NCI-H1436 treated with DMSO at 0.1 percent for 48 hours (cell line): ENCODE data around the gene MAVS.

Experiments used
- DNase-seq: peaks from one replicate; lab custom pipeline; 2025; lab: John Stamatoyannopoulos, UW

The MAVS gene

DNA sequence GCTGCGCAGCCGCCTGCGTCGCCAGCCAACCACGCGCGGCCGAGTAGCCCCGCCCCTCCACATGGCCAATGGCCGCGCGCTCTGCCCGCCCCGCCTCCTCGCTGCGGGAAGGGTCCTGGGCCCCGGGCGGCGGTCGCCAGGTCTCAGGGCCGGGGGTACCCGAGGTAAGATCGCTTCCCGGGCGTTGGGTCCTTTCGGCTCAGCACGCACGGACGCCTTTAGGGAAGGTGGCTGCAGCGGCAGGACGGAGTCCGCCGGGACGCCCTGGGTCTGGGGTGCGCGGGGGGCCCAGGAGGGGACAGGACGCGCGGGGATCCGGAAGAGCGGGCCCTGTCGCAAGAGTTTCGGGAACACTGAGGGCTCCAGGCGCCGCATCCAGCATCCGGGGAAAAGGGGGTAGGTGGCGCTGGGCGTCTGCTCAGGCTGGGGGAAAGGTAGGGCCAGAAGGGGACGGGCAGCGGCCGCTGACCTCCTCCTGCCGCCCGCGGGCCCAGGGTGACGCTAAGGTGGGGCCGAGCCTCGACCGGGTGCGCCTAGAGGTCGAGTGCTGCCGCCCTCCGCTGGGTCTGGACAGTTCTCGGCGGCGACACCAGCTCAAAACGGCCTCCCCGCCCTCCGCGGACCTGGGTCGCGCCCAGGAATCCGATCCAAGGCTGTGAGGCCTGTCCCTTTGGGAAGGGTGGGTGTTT lies at the start of gene MAVS:
Gene MAVS, plus strand, starts transcription at position 95 of the 689 bp plus-strand sequence. CDS start 7,791 bp downstream, outside the sequence.
- peak; percentile 24 for DNase-seq

DNA sequence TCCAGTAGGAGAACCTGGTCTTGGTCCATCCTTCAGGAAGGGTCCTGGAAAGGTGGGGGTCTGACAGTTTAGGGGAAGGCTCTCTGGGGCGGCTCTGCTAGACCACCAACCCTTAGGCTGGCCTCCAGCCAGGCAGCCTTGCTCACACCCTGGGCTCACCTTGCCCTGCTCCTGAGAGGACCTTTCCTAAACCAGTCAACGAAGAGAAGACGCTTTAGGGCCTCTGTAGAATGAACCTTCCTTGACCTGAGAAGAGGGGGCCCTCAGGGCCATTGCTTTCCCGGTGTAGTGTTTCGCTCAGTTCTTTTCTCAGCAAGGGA lies 49.4 kb upstream of the MAVS start:
- no peak for DNase-seq

DNA sequence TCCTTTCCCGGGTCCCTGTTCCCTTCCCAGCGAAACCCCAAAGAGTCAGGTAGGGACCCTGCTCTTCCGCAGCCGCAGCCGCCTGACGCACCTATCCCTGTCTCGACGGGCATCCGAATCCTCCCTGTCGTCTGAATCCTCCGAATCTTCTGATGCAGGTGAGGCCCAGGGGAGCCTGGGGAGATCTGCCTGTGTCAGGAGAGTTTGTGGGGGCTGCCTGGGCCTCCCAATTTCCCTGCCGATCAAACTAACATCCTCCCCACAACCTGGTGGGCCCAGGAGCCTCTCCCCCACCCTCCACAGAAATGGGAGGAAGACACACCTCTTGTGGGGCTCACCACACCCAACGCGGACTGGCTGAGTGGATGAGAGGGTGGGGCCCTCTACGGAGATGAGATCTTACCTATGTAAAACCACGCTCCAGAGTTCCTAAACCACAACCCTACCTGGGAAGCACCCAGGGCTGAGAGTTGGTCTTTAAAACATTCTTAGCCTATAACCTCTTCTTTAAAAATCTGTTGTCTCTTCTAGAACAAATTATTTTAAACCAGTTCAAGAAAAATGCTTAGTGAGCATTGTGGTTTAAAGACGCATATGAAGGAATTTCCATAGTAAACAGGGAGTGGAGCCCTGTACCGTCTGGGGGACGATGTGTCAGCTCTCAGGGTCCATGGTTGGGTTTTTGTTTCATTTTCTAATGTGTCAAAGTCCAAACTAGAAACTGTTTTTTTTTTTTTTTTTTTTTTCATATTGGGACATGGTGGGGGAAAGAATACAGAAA lies 48.9 kb upstream of the MAVS start:
- DNase-seq: no peak

DNA sequence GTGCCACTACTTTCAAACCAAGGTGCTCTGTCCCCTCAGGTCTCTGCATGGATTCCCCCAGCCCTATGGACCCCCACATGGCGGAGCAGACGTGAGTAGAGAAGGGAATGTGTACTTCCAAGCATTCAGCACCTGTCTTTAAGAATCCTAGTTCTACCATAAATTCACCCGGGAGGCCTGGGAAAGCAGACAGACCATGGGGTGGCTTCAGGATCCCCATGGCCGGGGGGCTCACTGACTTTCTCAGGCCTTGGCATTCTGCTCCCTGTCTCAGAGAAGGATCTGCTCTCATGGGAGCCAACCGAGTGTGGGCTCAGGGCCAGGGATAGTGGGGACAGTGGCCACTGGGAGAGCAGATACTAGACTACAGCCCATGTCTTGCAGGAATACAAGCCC lies 48.3 kb upstream of the MAVS start:
- no peak for DNase-seq

DNA sequence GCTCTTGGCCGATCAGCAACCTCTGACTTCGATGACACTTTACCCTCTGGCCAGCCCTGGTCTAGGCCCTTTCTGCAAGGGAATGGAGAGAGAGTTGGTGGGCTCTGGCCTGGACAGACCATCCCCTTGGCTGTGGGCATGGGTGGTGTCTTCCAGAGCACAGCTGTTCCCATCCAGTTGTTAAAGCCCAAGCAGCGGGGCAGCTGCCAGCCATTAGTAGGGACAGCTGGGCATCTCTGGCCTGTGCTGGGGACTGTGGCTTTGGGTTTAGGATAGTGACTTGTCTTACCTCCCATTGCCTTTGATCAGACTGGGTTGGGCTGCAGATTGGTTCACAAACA lies 47.8 kb upstream of the MAVS start:
- no peak for DNase-seq

DNA sequence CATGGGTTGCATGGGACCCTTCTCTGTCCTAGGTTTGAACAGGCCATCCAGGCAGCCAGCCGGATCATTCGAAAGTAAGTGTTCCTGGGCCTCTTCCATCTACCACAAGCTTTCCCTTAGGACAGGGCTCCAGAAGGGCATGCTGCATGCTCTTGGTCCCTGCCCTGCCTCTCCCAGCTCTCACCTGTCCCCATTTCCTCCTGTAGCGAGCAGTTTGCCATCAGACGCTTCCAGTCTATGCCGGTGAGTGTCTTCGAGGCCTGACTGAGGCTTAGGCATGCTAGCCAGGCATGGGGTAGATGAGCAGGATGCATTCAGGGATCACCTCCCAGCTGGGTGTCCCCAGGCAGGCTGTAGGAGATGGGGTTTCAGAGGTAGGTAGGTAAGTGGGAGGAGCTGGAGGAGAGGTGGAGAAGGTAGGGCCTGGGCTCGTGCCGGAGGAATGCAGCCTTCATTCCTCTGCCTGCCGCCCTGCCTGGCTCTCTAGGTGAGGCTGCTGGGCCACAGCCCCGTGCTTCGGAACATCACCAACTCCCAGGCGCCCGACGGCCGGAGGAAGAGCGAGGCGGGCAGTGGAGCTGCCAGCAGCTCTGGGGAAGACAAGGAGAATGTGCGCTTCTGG lies 46.3 kb upstream of the MAVS start:
- no peak for DNase-seq

DNA sequence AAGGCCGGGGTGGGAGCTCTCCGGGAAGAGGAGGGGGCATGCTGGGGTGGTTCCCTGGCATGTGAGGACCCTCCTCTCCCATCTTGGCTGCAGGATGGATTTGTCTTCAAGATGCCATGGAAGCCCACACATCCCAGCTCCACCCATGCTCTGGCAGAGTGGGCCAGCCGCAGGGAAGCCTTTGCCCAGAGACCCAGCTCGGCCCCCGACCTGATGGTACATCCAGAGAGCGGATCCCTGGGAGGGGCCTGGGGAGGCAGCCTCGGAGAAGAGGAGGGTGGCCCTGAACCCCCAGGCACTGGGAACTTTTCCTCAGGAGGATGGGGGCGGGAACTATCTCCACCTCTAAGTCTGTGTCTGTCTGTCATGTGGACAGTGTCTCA lies 45.8 kb upstream of the MAVS start:
- no peak for DNase-seq

DNA sequence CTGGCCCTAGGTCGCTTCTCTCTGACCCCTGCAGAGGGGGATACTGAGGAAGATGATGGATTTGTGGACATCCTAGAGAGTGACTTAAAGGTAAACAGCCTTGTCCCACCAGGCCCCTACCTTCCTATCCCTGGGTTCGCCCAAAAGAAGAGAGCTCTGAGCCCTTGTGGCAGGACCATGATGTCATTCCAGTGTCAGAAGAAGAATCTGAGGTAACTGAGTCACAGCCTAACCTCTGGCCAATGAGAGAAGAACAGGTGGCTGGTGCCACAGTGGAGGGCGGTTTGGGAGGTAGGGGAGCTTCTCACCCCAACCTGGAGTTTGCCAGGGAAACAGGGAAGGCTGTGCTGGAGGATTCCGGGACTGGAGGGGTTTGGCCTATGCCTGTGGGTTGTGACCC lies 45.3 kb upstream of the MAVS start:
- no peak for DNase-seq

DNA sequence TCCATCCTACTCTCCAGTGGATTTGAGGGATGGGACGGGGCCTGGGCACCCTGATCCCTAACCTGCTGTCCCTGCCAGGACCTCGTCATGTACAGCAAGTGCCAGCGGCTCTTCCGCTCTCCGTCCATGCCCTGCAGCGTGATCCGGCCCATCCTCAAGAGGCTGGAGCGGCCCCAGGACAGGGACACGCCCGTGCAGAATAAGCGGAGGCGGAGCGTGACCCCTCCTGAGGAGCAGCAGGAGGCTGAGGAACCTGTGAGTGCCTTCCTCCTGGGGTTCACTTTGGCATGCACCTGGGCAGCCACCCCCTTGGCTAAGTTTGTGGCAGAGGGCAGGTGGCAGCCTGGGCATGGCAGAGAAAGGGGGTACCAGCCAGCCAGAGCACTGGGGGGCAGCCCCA lies 44.8 kb upstream of the MAVS start:
- DNase-seq: no peak

DNA sequence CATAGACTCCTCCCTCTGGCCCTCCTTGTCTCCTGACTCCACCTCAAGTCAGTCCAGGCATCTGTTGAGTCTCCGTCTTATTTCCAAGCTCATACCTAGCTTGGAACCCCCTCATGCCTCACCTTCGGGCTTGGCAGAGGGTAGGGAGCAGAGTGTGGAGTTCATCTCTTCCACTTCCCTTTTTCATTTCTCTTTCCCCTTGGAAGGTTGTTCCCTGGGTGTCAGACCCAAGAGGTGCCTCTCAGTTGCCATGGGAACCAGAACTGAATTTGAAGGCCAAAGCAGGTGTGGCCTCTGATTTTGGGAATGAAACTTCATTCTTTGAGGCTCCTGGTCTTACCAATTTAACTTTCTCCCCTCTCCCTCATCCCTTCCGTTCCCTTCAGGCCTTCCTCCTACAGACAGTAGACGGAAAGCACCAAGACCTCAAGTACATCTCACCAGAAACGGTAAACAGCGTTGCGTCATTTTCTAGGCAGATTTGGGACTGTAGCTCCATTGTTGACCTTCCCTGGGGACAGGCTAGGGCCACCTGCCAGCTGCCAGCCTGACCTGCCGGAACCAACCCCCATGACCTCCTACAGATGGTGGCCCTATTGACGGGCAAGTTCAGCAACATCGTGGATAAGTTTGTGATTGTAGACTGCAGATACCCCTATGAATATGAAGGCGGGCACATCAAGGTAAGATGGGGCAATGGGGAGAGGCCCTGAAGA lies 44.0 kb upstream of the MAVS start:
- DNase-seq: no peak

DNA sequence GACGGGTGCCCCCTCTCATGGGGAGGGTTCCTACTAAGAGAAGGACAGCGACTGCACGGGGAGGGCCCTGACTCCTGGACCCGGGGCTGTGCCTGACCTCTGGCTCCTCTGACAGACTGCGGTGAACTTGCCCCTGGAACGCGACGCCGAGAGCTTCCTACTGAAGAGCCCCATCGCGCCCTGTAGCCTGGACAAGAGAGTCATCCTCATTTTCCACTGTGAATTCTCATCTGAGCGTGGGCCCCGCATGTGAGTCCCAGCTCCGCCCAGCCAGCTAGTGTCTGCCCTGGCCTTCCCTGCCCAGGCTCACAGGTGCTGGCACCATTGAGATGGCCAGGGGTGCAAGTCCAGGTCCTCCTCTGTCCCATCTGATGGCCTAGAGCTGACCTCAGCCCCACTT lies 43.3 kb upstream of the MAVS start:
- no peak for DNase-seq

DNA sequence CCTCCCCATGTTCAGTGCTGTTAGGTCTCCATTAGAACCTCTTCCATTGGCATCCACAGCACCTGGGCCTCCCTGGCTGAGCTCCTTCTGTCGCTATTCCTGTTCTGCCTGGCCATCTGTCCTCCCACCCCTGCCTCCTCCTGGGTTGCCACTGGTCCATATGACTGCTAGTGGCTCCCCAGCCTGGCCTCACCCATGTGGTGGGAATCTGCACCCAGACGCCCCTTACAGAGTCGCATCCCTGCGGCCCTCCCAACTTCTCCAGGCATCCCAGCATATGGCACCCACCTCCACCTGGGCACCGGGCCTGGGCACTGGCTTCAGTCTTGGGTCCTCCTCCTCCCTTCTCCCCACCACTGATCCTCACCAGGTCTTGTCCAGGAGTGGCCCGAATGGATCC lies 42.8 kb upstream of the MAVS start:
- DNase-seq: no peak

DNA sequence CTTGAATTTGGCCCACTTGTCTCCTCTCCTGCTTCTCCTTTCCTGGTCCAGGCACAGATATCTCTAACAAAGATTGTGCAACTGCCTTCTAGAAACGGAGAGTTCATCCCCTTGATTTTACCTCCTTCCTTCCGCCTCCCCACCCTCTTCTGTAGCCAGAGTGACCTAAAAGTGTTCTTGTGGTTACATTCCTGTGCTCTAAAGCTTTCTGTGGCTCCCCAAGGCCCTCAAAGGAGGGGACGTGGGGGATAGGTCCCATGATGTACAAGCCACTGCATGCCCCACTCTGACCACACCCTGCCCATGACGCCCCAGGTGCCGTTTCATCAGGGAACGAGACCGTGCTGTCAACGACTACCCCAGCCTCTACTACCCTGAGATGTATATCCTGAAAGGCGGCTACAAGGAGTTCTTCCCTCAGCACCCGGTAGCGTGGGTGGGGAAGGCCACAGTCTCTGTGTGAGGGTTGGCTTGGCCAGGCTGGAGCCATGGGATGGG lies 42.3 kb upstream of the MAVS start:
- no peak for DNase-seq

DNA sequence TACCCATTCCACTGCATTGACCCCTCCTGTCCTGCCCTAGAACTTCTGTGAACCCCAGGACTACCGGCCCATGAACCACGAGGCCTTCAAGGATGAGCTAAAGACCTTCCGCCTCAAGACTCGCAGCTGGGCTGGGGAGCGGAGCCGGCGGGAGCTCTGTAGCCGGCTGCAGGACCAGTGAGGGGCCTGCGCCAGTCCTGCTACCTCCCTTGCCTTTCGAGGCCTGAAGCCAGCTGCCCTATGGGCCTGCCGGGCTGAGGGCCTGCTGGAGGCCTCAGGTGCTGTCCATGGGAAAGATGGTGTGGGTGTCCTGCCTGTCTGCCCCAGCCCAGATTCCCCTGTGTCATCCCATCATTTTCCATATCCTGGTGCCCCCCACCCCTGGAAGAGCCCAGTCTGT lies 41.9 kb upstream of the MAVS start:
- no peak for DNase-seq

DNA sequence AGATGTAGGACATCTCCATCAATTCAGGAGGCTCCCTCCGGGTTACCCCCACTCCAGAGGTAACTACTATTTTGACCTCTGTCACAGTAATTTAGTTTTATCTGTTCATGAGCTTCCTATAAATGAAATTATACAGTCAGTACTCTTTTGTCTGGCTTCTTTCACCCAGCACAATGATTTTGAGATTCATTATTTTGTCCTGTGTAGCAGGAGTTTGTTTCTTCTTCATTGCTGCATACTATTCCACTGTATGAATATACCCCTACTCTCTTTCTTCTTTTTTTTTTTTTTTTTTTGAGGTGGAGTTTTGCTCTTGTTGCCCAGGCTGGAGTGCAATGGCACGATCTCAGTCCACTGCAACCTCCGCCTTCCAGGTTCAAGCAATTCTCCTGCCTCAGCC lies 38.1 kb upstream of the MAVS start:
- DNase-seq: no peak

DNA sequence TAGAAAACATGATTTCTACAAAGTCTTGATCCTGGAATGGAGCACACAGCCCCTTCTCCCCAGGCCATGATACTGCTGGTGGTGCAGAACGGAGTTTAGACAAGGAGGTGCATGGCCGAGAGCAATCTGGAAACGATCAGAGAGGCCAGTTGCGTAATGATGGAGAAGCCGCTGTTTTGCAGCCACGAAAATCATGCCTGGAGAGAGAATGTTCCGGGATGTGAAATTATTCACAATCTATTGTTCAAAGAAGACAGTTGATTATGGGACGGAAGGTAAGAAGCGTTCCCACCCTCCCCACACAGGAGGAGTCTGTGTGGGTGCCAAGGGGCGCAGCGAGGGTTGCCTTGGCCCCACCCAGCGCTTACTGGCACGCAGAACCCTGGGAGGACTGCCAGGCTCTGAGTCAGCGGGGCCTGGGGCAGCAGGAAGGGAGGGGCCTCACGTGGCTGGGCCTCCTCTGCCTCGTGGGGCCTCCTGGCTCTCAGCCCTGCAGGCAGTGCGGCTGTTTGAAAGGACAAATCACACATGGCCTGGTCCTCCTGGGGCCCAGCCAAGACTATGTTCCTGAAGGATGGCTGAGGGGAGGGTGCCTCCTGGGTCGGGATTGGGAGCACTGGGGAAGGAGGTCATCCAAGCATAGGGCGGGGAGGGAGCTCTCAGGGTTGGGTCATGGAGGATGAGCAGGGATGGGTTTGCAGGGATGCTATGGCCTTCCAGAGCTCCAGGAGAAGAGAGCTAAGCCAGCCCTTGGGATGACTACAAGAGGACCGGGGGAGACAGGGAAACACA lies 35.0 kb upstream of the MAVS start:
- peak; percentile 87 for DNase-seq

DNA sequence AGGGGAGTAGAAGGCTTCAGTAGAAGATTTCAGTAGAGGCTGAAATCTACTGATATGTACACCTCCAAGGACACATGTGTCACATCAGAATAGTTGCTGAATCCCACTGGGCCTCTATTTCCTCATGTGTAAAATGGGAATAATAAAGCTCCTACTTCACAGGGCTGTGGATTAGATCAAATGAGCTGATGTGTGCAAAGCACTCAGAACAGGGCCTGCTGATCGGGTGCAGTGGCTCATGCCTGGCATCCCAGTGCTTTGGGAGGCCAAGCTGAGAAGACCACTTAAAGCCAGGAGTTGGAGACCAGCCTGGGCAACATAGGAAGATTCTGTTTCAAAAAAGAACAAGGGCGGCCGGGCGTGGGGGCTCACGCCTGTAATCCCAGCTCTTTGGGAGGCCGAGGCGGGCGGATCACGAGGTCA lies 34.4 kb upstream of the MAVS start:
- DNase-seq: no peak

DNA sequence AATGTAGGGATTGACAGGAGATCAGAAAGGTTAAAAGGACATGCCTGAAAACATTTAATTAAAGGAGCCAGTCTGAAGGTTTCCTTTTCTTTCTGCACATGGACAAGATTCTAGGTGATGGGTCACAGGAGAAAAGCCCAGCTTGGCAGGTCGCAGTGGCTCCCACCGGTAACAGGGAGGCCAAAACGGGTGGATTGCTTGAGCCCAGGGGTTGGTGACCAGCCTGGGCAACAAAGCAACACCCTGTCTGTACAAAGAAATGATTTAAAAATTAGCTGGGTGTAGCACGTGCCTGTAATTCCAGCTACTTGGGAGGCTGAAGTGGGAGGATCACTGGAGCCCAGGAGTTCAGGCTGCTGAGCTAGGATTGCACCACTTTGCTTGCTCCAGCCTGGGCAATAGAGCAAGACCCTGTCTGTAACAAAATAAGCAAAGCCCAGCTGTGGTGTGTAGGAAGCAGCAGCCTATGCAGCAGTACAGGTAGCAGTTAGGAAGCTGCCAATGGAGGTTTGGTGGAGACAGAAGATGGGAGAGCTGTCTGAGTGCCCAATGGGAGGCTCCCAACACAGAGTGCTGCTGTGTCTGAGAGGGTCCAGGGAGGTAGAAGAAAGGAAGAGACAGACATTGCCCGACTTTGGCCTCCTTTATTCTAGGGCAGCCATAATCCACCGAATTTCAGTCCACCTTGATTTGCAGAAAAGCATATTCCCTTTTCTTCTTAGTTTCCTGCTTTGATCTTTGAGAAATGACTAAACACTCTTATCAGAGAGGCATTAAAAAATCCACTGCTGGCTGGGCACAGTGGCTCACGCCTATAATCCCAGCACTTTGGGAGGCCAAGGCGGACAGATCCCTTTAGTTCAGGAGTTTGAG lies 33.4 kb upstream of the MAVS start:
- DNase-seq: no peak

DNA sequence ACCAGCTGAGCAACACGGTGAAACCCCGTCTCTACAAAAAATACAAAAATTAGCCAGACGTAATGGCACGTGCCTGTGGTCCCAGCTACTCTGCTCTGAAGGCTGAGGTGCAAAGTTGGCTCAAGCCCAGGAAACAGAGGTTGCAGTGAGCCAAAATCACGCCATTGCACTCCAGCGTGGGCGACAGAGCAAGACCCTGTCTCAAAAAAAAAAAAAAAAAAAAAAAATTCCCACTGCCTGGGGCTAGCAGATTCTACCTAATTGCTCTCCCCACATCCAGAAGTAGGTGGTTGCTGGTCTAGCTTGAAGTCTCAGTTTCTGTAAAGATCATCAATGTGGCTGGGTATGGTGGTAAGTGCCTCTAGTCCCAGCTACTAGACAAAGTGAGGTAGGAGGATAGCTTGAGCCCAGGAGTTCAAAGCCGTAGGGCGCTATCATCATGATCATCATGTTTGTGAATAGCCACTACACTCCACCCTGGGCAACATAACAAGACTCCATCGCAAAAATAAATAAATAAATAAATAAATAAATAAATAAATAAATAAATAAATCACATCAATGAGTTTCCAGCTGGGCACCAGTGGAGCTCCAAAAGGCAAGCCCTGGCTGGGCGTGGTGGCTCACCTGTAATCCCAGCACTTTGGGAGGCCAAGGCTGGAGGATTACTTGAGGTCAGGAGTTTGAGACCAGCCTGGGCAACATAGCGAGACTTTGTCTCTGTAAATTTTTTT lies 32.6 kb upstream of the MAVS start:
- no peak for DNase-seq

DNA sequence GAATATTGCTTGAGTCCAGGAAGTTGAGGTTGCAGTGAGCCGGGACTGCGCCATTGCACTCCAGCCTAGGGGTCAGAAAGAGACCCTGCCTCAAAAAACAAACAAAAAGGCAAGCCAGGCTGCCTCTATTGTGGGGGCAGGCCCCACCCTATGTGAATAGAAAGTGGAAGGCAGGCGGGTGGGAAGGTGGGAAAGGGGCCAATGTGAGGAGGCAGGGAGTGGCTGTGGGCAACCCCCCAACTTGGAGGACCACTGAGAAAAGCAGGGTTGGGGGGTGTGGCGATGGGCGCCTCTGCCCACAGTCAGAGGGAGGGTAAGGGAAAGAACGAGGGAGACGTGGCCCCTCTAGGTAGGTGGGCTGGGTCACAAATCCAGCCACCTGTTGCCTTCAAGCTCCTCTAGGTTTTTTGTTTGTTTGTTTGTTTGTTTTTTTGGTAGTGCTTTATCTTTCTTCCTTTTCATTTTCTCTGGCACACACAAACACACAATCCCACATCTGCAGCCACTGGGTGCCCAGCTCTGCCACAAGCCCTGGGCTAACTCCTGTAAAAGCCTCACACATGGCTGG lies 31.6 kb upstream of the MAVS start:
- no peak for DNase-seq
